Measurements from ENCODE around the gene ZNF496. TPM values are rescaled to one million over a fixed set of nuclear protein-coding genes. Genes with fewer than 3 reads are reported as not detected.

The ZNF496 gene
- total and polyA plus RNA-seq, 4 donors = 4.1 to 29.0 (median 20.5) TPM

DNA sequence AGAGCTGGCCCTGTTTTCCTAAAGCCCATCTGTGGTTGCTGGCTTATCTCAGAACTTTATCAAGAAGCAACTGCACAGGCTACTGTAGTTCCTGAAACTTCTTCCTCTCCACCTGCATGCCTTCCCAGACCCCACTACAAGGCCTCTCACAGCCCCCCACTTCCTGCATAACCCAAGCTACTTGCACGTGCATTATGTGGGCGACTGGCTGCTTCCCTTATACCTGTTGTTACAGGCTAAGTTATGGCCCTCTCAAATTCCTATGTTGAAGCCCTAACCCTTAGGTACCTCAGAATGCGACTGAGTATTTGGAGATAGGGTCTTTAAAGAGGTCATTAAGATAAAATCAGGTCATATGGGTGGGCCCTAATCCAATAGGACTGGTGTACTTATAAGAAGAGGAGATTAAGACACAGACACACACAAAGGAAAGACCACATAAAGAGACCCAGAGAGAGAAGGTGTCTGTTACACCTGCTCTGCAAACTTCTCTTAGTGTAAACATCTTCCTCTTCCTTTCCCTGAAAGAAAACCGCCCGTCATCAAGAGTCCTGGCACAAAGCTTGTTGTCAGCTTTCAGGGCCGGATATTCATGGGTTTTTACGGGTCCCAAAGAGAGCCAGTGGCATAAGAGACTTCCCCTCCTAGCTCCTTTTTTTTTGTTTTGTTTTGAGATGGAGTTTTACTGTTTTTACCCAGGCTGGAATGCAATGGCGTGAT is 5.1 kb downstream of the ZNF496 start:
- no peak overlapping the region for H3K27ac ChIP-seq (ENCODE audit: low read depth in 1 of 2, low read length in 2 of 2)
- no peak overlapping the region for H3K4me3 ChIP-seq (ENCODE audit: low read length in 2 of 2)
- 88 to 93% methylated on average over 8 of the region's 8 CpGs for WGBS, 2 donors
- no peaks in the 10 kb centered on the region for H3K27me3 ChIP-seq (ENCODE audit: control insufficient read depth in 1 of 2, insufficient read depth in 2 of 2, low read length in 1 of 2)
- no peak for ATAC-seq (ENCODE audit: low FRiP score)
- no peaks in the 10 kb centered on the region for H3K9me3 ChIP-seq (ENCODE audit: control insufficient read depth, low read length)
- no peak for DNase-seq
- H3K36me3 ChIP-seq (ENCODE audit: control insufficient read depth in 1 of 2, insufficient read depth in 2 of 2, low read length in 1 of 2) = peaks cover 0 to 4% of the 10 kb centered on the region in 2 donors
- H3K4me1 ChIP-seq (ENCODE audit: control insufficient read depth in 1 of 2, insufficient read depth in 2 of 2, low read length in 2 of 2) = no peaks in the 10 kb centered on the region
- intact Hi-C loops (cut with DNase I) = no loop called here

DNA sequence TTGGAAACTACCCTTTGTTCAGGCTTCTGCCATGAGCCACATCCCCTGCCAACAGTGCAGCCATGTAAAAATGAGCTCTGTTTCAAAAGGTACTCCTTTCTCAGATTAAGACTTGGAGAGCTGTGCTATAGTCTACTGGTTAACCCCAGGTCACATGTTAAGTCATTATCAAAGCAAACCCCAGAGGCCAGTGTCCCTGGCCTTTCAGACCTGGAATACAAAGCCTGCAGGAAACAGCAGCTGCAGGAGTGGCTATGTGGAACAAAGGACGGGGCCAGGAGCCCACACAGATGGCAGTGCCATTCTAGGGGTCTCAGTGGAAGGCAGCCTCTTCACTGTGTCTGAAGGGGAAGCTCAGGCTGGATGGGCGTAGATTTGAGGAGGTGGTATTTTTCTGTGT is 6.7 kb downstream of the ZNF496 start:
- ATAC-seq (ENCODE audit: low FRiP score) (no peak), DNase-seq (peak in 1 of 2 donors; percentile 9)
- intact Hi-C loops (cut with DNase I) = no loop called here
- H3K27me3 ChIP-seq (ENCODE audit: control insufficient read depth in 1 of 2, insufficient read depth in 2 of 2, low read length in 1 of 2) = no peaks in the 10 kb centered on the region
- H3K4me3 ChIP-seq (ENCODE audit: low read length in 2 of 2) = no peak overlapping the region
- no peaks in the 10 kb centered on the region for H3K9me3 ChIP-seq (ENCODE audit: control insufficient read depth, low read length)
- H3K4me1 ChIP-seq (ENCODE audit: control insufficient read depth in 1 of 2, insufficient read depth in 2 of 2, low read length in 2 of 2) = no peaks in the 10 kb centered on the region
- H3K36me3 ChIP-seq (ENCODE audit: control insufficient read depth in 1 of 2, insufficient read depth in 2 of 2, low read length in 1 of 2) = peaks cover 0 to 4% of the 10 kb centered on the region in 2 donors
- 91 to 93% methylated on average over 2 of the region's 2 CpGs for WGBS, 2 donors
- H3K27ac ChIP-seq (ENCODE audit: low read depth in 1 of 2, low read length in 2 of 2) = no peak overlapping the region

DNA sequence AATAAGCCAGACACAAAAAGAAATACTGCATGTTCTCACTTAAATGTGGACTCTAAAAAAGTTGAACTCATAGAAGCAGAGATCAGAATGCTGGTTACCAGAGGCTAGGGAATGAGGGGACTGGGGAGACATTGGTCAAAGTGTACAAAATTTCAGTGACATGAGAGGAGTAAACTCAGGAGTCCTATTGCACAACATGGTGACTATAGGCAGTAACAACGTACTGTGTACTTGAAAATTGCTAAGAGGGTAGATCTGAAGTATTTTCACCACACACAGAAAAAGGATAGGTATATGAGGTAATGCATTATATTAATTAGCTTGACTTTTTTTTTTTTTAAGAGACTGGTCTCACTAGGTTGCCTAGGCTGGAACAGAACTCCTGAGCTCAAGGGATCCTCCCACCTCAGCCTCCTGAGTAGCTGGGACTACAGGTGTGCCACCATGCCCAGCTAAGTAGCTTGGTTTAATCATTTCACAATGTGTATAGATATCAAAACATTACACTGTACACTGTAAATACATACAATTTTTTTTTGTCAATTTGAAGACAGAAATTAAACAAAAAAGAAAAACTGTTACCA is 7.4 kb downstream of the ZNF496 start:
- Histone ChIP-seq H3K36me3 (ENCODE audit: control insufficient read depth in 1 of 2, insufficient read depth in 2 of 2, low read length in 1 of 2) (peaks cover 0 to 4% of the 10 kb centered on the region in 2 donors), H3K9me3 (ENCODE audit: control insufficient read depth, low read length) (no peaks in the 10 kb centered on the region), H3K4me1 (ENCODE audit: control insufficient read depth in 1 of 2, insufficient read depth in 2 of 2, low read length in 2 of 2) (no peaks in the 10 kb centered on the region), H3K4me3 (ENCODE audit: low read length in 2 of 2) (no peak overlapping the region), H3K27ac (ENCODE audit: low read depth in 1 of 2, low read length in 2 of 2) (no peak overlapping the region), H3K27me3 (ENCODE audit: control insufficient read depth in 1 of 2, insufficient read depth in 2 of 2, low read length in 1 of 2) (no peaks in the 10 kb centered on the region)
- intact Hi-C loops (cut with DNase I) = no loop called here
- ATAC-seq (ENCODE audit: low FRiP score) = no peak
- 88 to 94% methylated on average over 1 of the region's 1 CpG for WGBS, 2 donors
- DNase-seq = no peak

DNA sequence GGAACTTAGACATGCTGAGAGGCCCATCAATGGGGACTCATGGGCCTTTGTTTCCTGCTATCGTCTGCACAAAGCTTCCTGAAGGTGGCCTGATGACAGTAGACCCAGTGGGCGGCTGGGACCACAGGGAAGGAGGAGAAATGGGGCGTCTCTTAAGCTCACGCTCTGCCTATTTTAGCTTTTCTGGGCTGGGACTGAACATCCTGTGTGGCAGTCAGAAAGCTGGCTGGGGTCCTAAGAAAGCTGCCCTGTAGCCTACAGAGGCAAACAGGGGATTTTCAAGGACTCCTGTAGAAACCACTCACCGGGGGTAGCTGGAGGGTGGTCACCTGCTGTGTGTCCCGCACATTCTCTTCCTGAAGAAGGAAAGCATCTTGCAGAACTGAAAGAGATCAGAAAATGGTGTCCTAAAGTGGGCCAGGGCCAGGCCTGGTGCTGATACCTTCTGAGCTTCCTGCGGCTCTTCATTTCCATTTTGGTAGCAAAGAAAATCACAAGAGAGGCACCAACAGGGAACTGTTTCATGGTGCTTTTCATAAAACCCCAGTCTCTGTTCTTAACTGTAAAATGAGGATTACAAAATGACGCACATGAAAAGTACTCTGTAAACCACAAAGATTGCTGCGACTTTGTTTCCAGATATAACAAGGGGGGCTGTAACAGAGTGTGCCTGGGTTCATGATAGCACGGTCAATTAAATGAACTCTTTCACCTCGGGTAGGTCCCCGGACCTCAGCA is 8.6 kb downstream of the ZNF496 start:
- ATAC-seq (ENCODE audit: low FRiP score) (no peak), DNase-seq (no peak)
- Histone ChIP-seq H3K4me1 (ENCODE audit: control insufficient read depth in 1 of 2, insufficient read depth in 2 of 2, low read length in 2 of 2) (no peaks in the 10 kb centered on the region), H3K36me3 (ENCODE audit: control insufficient read depth in 1 of 2, insufficient read depth in 2 of 2, low read length in 1 of 2) (peaks cover 0 to 2% of the 10 kb centered on the region in 2 donors), H3K27ac (ENCODE audit: low read depth in 1 of 2, low read length in 2 of 2) (no peak overlapping the region), H3K4me3 (ENCODE audit: low read length in 2 of 2) (no peak overlapping the region), H3K9me3 (ENCODE audit: control insufficient read depth, low read length) (no peaks in the 10 kb centered on the region), H3K27me3 (ENCODE audit: control insufficient read depth in 1 of 2, insufficient read depth in 2 of 2, low read length in 1 of 2) (no peaks in the 10 kb centered on the region)
- 75 to 83% methylated on average over 12 of the region's 12 CpGs for WGBS, 2 donors
- intact Hi-C loops (cut with DNase I) = no loop called here

DNA sequence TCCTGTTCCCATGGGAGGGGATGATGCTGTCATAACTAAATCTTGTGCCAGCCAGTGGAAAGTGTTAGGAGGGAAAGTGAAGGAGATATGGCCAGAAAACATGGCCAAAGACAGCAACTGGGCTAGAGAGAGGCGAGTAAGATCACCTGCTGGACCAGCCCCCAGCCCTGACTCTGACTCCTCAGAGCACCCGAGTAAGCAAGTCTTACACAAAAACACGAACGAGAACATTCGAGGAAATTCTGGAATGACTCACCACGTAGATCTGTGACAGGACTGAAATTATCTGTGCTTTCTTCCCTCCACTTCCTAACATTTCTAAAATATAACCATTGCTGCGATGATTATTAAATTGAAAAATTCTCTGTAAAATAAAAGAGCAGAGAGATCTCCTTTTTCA is 9.2 kb downstream of the ZNF496 start:
- no peak for DNase-seq
- Histone ChIP-seq H3K9me3 (ENCODE audit: control insufficient read depth, low read length) (no peaks in the 10 kb centered on the region), H3K4me1 (ENCODE audit: control insufficient read depth in 1 of 2, insufficient read depth in 2 of 2, low read length in 2 of 2) (no peaks in the 10 kb centered on the region), H3K36me3 (ENCODE audit: control insufficient read depth in 1 of 2, insufficient read depth in 2 of 2, low read length in 1 of 2) (peaks cover 0 to 2% of the 10 kb centered on the region in 2 donors), H3K4me3 (ENCODE audit: low read length in 2 of 2) (no peak overlapping the region), H3K27ac (ENCODE audit: low read depth in 1 of 2, low read length in 2 of 2) (no peak overlapping the region), H3K27me3 (ENCODE audit: control insufficient read depth in 1 of 2, insufficient read depth in 2 of 2, low read length in 1 of 2) (no peaks in the 10 kb centered on the region)
- ATAC-seq (ENCODE audit: low FRiP score) = no peak
- intact Hi-C loops (cut with DNase I) = no loop called here
- WGBS, 2 donors = 77 to 83% methylated on average over 7 of the region's 7 CpGs

DNA sequence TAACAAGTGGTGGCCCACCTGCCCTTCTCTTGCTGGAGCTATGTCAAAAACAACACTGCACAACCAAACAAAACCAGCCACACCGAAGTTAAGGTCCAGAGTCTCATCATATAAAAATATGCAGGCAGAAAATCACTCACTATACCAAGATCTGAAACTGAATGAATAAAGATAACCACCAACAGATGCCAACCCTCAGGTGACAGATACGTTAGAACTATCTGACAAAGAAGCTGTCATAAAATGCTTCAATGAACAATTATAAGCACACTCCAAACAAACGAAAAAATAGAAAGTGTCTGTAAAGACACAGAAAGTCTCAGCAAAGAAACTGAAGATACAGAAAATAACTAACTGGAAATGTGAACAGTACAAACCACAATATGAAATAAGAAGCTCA is 14.0 kb downstream of the ZNF496 start:
- no peak overlapping the region for H3K27ac ChIP-seq (ENCODE audit: low read depth in 1 of 2, low read length in 2 of 2)
- H3K4me3 ChIP-seq (ENCODE audit: low read length in 2 of 2) = no peak overlapping the region
- H3K9me3 ChIP-seq (ENCODE audit: control insufficient read depth, low read length) = no peaks in the 10 kb centered on the region
- WGBS, 2 donors = 77 to 85% methylated on average over 3 of the region's 3 CpGs
- H3K27me3 ChIP-seq (ENCODE audit: control insufficient read depth in 1 of 2, insufficient read depth in 2 of 2, low read length in 1 of 2) = no peaks in the 10 kb centered on the region
- DNase-seq (no peak), ATAC-seq (ENCODE audit: low FRiP score) (no peak)
- intact Hi-C loops (cut with DNase I) = loop anchor here in 1 of 2 donors (5.0 kb wide), 1 partner anchor 490 kb away; no protein-coding TSS in a partner anchor
- peaks cover 0 to 2% of the 10 kb centered on the region in 2 donors for H3K36me3 ChIP-seq (ENCODE audit: control insufficient read depth in 1 of 2, insufficient read depth in 2 of 2, low read length in 1 of 2)
- no peaks in the 10 kb centered on the region for H3K4me1 ChIP-seq (ENCODE audit: control insufficient read depth in 1 of 2, insufficient read depth in 2 of 2, low read length in 2 of 2)

DNA sequence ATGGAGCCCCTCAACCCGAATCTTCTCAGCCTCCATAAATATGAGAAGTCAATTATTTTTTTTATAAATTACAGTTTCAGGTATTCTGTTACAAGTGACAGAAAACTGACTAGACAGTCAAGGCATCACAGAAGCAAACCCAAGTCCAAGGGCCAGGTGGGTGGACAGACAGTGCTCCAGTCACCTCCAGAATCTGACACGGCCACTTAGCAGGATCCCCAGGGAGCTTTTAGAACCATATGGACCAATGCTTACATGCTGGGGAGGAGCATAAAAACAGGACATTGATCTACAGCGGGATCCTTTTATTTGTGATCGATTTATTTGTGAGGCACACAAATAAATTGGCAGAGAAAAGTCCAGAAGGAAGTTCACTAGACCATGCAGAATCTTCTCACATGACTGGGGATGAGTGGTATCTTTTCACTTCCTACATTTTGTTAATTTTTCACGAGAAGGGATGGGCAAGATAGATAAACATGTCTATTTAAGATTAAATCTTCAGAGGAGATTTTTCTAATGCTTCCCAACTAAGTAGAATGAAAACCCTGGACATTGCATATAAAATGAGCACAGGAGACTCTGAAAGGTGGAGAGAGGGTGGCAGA is 15.0 kb downstream of the ZNF496 start:
- Histone ChIP-seq H3K36me3 (ENCODE audit: control insufficient read depth in 1 of 2, insufficient read depth in 2 of 2, low read length in 1 of 2) (no peaks in the 10 kb centered on the region), H3K27ac (ENCODE audit: low read depth in 1 of 2, low read length in 2 of 2) (no peak overlapping the region), H3K4me1 (ENCODE audit: control insufficient read depth in 1 of 2, insufficient read depth in 2 of 2, low read length in 2 of 2) (no peaks in the 10 kb centered on the region), H3K27me3 (ENCODE audit: control insufficient read depth in 1 of 2, insufficient read depth in 2 of 2, low read length in 1 of 2) (no peaks in the 10 kb centered on the region), H3K4me3 (ENCODE audit: low read length in 2 of 2) (no peak overlapping the region), H3K9me3 (ENCODE audit: control insufficient read depth, low read length) (no peaks in the 10 kb centered on the region)
- ATAC-seq (ENCODE audit: low FRiP score) (no peak), DNase-seq (peak in 1 of 2 donors; percentile 33)
- 84 to 88% methylated on average over 5 of the region's 5 CpGs for WGBS, 2 donors
- intact Hi-C loops (cut with DNase I) = loop anchor here in 1 of 2 donors (5.0 kb wide), 1 partner anchor 489 kb away; no protein-coding TSS in a partner anchor

DNA sequence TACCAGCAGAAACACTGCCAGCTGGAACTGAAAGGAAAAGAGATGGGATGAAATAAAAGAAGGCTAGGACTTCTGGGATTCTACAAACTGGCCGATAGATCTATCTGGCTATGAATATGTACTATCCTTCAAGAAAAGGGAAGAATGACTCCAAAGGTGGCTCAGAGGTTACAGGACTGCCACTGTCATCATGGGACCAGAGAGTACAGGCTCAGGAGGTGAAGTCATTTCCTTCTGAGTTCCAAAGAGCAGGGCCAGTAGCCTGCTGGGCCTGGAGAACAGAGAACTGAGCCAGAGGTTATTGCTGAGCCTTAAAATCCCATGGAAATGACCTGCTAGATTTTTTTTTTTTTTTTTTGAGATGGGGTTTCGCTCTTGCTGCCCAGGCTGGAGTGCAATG is 27.6 kb downstream of the ZNF496 start:
- intact Hi-C loops (cut with DNase I) = no loop called here
- Histone ChIP-seq H3K4me3 (ENCODE audit: low read length in 2 of 2) (no peak overlapping the region), H3K9me3 (ENCODE audit: control insufficient read depth, low read length) (no peaks in the 10 kb centered on the region), H3K27me3 (ENCODE audit: control insufficient read depth in 1 of 2, insufficient read depth in 2 of 2, low read length in 1 of 2) (no peaks in the 10 kb centered on the region), H3K36me3 (ENCODE audit: control insufficient read depth in 1 of 2, insufficient read depth in 2 of 2, low read length in 1 of 2) (peaks cover 4 to 12% of the 10 kb centered on the region in 2 donors), H3K27ac (ENCODE audit: low read depth in 1 of 2, low read length in 2 of 2) (no peak overlapping the region), H3K4me1 (ENCODE audit: control insufficient read depth in 1 of 2, insufficient read depth in 2 of 2, low read length in 2 of 2) (no peaks in the 10 kb centered on the region)
- WGBS, 2 donors = 95 to 100% methylated on average over 2 of the region's 2 CpGs
- DNase-seq (no peak), ATAC-seq (ENCODE audit: low FRiP score) (no peak)
